ENCODE data around the gene KMT2B.

DNA sequence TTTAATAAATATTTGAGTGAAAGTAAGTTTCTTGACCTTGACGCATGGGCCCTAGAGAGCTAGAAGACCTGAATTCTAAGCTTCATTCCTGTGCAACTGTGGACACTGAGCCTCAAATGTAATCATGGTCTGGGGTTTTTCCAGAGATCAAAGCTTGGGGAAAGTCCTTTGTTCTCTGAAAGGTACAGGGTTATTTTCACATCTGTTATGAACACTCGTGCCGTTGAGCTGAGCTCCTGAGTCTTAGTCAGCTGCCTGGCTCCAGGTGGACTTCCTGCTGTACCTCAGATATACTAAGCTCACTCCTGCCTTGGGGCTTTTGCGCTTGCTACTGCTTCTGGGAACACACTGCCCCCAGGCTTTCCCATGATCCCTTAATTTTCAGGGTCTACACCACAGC, 21.0 kb upstream of the KMT2B start:
- no peak for TF ChIP-seq EZH2 (IDR thresholded peaks at IDR 0.05; ENCODE audit: borderline replicate concordance, low read length)
- TF ChIP-seq, protein P1, sequence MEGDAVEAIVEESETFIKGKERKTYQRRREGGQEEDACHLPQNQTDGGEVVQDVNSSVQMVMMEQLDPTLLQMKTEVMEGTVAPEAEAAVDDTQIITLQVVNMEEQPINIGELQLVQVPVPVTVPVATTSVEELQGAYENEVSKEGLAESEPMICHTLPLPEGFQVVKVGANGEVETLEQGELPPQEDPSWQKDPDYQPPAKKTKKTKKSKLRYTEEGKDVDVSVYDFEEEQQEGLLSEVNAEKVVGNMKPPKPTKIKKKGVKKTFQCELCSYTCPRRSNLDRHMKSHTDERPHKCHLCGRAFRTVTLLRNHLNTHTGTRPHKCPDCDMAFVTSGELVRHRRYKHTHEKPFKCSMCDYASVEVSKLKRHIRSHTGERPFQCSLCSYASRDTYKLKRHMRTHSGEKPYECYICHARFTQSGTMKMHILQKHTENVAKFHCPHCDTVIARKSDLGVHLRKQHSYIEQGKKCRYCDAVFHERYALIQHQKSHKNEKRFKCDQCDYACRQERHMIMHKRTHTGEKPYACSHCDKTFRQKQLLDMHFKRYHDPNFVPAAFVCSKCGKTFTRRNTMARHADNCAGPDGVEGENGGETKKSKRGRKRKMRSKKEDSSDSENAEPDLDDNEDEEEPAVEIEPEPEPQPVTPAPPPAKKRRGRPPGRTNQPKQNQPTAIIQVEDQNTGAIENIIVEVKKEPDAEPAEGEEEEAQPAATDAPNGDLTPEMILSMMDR (IDR thresholded peaks at IDR 0.05; ENCODE audit: low read length), result no peak

Data from OCI-LY1 (cell line).